Left ventricle myocardium superior (tissue), 1 donor: Measurements from ENCODE around the gene DNASE2. TPM values are rescaled to one million over a fixed set of nuclear protein-coding genes. Genes with fewer than 3 reads are reported as not detected.
A peak's percentile ranks its signal among the peaks of the same experiment; 100 is the strongest.
"Not testable (repeated sequence)": the region's sequence is repeated elsewhere in the genome, so short reads cannot be mapped to it uniquely, and the experiment has no call there.

ENCODE experiments used
- ATAC-seq: fragments of 200-7000 bp; cut with Tn5 transposase; one replicate; pipeline ENCODE4 v1.9.1; 2020; ENCODE audit warnings: mild to moderate bottlenecking, moderate library complexity
- DNase-seq: peaks from one replicate; pipeline ENCODE4 v3.0.0-alpha.2; 2020
- intact Hi-C: fragments of 100-400 bp; cut with micrococcal nuclease; formaldehyde crosslinking; loops from one replicate; pipeline ENCODE4 v1.11.0; 2022
- total RNA-seq: library from RNA; stranded (reverse); fragmentation: NEBNext Ultra II Directional; extraction: Animal tissue kit (Norgen Biotek cat#: 25700); gene quantifications from one replicate; pipeline ENCODE4 v1.2.1, GENCODE V29; 2021
- donor health status: DM: no; HTN: yes; CAD: no; lungs with severe emphysema.

Gene DNASE2
- total RNA-seq, 1 donor from 2014 or later = 19.2 TPM

DNA sequence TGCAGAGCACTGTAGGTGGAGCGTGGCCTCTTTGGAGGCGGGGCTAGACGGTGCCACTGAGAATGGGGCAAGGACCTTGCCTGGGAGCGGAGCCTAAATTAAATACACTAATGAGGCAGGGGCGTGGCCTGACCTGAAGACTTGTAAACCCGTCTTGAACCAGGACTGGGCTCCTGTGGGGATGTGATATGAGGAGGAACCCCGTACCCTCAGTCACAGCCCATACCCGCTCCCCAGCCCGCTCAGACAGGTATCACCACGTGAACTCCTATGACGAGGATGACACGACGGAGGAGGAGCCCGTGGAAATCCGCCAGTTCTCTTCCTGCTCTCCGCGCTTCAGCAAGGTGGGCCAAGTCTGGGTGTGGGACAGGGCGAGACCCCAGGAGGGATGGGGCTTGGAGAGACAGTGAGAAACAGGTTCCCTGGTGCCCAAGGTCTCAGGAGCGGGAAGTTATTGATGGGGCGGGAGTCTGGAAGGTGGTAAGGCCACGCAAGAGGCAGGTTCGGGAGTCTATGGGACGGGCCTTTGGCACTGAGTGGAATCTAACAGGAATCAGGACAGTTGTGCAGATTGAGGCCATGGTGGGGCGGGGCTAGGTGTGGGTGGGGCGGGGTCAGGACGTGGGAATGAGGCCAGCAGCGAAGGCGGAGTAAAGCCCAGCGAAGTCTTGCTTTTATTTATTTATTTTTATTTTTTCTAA, 14.7 kb downstream of the DNASE2 start:
- DNase-seq (no peak), ATAC-seq (no peak)
- intact Hi-C loops = no loop called here

DNA sequence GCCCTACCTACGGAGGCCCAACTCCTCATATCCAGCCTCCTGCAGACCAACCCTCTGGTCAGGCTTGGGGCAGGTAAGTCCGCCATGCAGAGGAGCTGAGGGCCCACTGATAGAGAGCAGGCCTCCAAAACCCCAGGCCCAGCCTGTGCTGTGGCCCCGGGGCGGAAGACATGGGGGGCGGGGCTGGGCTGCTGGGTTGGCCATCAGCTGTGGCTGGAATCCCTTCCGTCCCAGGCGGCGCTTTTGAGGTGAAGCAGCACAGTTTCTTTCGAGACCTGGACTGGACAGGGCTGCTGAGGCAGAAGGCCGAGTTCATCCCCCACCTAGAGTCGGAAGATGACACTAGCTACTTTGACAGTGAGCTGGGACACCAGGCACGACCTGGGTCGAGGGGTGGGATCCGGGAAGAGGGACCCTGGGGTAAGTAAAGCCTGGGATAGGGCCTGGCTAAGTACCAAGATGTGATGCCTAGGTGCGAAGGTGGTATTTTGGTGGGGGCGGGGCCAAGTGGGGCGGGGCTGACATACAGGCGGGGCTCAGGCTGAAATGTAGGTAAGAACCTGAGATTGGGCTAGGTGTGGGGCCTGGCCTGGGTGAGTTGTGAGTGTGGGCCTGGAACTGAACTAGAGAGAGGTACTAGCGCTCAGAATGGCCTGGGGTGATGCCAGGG, 15.4 kb downstream of the DNASE2 start:
- no peak for ATAC-seq
- intact Hi-C loops = no loop called here
- DNase-seq = no peak

DNA sequence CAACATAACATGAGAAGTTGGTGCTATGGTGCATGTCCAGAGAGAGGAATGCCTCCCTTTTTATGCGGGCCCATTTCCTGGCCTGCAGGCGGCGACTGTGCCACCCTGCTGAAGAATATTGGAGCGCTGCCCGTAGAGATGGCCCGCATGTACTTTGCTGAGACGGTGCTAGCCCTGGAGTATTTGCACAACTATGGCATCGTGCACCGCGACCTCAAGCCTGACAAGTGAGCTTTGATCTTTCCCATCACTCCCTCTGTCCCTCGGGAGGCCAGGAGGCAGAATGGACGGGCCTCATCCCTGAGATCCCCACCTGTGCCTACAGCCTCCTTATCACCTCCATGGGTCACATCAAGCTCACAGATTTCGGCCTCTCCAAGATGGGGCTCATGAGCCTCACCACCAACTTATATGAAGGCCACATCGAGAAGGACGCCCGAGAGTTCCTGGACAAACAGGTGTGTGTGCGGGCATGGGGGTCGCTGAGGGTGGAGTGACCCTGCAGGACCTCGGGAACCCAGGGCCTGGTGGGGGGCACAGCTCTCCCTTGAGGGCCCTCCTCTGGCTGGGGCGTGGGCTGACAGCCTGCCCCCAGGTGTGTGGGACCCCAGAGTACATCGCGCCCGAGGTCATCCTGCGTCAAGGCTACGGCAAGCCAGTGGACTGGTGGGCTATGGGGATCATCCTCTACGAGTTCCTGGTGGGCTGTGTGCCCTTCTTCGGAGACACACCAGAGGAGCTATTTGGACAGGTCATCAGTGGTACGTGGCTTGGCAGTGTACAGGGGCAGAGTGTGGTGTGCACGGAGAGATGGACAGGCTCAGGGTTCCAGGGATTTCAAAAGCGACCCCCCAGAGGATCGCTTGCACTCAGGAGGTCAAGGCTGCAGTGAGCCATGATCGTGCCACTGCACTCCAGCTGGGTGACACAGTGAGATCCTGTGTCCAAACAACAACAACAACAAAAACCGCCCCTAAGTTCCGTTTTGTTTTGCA, 16.2 kb downstream of the DNASE2 start:
- no peak for ATAC-seq
- DNase-seq = no peak
- intact Hi-C loops = no loop called here

DNA sequence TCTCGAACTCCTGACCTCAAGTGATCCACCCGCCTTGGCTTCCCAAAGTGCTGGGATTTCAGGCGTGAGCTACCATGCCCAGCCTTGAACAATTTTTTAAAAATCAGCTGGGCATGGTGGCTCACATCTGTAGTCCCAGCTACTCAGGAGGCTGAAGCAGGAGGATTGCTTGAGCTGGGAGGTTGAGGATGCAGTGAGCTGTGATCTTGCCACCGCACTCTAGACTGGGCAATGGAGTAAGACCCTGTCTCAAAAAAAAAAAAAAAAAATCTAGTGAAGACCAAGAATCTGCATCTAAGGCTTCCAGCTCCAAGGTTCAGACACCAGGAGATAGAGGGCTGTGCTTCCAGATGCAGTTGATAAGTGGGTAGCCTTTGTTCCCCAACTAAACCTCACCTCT, 17.1 kb downstream of the DNASE2 start:
- DNase-seq (no peak), ATAC-seq (no peak)
- intact Hi-C loops = no loop called here

- intact Hi-C loops = no loop called here
- ATAC-seq (no peak), DNase-seq (no peak)
These were observed 21.7 kb downstream of the DNASE2 start for GRCh38 chr19:12859546-12859945.

DNA sequence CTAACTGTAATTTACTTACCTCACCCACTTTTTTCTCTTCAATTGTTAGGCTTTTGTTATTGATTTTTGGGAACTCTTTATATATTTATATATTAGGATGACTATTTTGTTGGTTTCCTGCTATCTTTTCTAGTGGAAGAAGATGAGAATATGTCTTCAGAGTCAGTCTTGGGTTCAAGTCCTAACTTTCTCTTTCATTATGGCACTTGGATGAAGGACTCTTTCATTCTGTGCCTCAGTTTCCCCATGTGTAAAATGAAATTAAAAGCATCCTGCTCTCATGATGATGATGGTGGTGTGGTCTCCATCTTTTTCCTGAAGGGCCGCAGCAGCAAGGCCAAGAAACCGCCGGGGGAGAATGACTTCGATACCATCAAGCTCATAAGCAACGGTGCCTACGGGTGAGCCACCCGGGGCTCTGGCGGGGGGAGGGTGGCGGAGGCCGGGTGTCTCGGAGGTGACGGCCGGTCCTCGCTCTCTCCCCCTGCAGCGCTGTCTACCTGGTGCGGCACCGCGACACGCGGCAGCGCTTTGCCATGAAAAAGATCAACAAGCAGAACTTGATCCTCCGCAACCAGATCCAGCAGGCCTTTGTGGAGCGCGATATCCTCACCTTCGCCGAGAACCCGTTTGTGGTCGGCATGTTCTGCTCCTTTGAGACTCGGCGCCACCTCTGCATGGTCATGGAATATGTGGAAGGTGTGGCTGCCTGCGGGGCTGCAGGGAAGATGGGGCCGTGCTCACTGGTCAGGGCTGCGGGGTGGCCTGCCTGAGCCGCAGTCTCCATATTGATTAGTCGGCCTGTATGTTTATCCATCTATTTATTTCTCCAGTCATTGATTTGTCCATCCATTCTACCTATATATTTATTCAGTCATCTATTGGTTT, 23.0 kb downstream of the DNASE2 start:
- no peak for DNase-seq
- ATAC-seq = no peak
- intact Hi-C loops = no loop called here

GRCh38 chr19:12856653-12857052, 24.6 kb downstream of the DNASE2 start:
- DNase-seq (no peak), ATAC-seq (no peak)
- intact Hi-C loops = no loop called here

GRCh38 chr19:12847159-12848139, 33.8 kb downstream of the DNASE2 start:
- intact Hi-C loops = loop anchor here (10.0 kb wide), 1 partner anchor 83 kb away; no protein-coding TSS in a partner anchor
- DNase-seq (peak; percentile 92), ATAC-seq (peak; percentile 99)

DNA sequence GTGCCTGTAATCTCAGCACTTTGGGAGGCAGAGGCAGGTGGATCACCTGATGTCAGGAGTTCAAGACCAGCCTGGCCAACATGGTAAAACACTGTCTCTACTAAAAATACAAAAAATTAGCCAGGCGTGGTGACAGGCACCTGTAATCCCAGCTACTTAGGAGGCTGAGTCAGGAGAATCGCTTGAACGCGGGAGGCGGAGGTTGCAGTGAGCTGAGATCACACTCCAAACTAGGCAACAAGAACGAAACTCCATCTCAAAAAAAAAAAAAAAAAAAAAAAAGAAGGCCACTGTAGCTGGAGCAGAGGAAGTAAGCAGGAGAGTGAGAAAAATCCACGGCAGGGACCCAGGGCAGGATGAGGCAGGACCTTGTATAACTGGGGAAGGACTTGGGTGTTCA, 34.6 kb downstream of the DNASE2 start:
- not testable (repeated sequence) for DNase-seq, ATAC-seq
- intact Hi-C loops = loop anchor here (10.0 kb wide), 1 partner anchor 82 kb away; no protein-coding TSS in a partner anchor

GRCh38 chr19:12843999-12844732, 37.1 kb downstream of the DNASE2 start:
- no peak for DNase-seq
- no peak for ATAC-seq
- intact Hi-C loops = loop anchor here (10.0 kb wide), 1 partner anchor 79 kb away; no protein-coding TSS in a partner anchor

DNA sequence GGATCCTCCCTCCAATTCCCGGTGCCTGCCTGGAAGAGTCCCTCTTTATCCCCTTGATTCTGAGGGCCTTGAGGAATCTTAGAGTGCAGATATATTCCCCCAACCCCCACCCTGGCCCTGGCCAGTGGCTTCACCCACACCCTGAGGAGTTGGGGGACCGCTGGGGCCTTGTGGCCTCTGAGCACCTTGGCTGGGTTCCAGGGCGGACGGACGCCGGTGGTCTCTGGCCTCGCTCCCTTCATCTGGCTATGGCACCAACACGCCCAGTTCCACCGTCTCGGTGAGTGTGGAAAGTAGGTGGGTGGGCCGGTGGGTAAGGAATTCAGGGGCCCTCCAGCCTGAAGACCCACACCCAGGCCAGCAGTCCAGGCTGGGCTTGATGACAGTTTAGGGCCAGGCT, 37.9 kb downstream of the DNASE2 start:
- intact Hi-C loops = loop anchor here (10.0 kb wide), 1 partner anchor 79 kb away; no protein-coding TSS in a partner anchor
- ATAC-seq (no peak), DNase-seq (no peak)

DNA sequence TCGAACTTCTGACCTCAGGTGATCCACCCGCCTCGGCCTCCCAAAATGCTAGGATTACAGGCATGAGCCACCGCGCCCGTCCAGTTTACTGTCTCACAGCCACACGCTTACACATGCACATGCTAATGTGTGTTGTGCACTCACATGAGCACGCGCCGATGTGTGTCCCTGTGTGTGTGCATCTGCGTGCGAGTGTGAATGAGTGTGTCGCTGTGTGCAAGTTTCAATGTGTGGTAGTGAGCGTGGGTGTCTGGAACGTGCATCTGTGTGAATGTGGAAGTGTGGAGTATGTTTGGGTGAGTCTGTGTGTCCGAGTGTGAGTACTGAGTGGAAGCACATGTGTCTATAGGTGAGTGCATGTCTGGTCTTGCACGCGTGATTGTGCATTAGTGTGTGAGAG, 38.7 kb downstream of the DNASE2 start:
- no peak for ATAC-seq
- no peak for DNase-seq
- intact Hi-C loops = loop anchor here (10.0 kb wide), 1 partner anchor 78 kb away; no protein-coding TSS in a partner anchor

DNA sequence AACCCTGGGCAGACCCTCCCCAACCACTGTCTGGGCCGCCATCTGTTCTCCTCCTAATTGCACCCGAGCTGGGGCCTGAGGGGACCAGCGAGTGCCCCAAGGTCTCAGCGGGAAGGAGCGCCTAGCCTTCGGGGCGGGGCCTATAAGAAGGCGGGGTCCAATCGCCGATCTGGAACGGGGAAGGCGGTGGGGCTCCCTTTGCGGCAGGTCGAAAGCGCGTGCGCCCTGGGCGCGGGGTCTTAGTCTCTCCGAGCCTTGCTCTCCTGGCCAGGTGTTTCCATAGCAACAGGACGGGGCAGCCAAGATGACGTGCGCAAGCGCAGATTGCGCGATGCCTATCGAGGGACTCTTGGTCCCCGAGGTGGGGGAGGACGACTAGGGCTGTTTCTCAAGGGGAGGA, 40.2 kb downstream of the DNASE2 start:
- no peak for ATAC-seq
- no peak for DNase-seq
- intact Hi-C loops = loop anchor here (10.0 kb wide), 1 partner anchor 76 kb away; no protein-coding TSS in a partner anchor

DNA sequence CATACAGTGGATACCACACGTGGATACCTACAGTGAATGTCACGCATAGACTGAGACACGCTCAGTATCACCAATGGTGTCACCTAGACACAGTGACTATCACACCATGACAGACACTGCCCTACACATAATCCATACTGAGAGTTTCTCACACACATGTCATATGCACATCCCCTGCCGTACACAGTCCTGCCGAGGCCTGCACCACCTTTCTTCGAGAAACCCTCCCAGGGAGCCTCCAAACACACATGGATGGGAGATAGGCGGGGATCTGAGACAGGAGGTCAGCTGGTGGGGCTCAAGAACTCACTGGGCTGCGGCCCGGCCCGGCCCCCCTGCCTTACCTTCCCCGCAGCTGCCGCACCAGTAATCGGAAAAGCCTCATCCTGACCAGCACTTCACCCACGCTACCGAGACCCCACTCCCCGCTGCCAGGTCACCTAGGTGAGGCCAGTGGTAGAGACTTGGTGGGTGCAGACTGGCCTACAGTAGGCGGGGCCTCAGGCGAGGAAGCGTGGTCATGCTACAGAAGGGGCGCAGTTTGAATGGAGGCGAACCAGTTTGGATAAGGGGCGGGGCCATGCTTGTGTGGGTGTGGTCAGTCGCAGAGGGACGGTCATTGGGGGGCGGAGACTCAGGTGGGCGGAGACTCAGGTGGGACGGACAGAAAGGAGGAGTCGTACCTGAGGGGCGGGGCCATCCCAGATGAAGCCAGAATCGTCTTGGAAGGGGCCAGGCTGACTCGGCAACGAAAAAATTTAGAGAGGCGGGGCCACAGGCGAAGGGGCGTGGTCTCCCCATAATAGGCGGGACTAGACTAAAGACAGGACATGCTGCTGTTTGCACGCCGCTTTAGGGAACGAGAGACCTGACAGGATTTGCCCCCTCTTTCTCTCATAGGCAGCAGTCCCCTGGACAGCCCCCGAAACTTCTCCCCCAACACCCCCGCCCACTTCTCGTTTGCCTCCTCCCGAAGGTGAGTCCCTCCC, 40.9 kb downstream of the DNASE2 start:
- peak; percentile 60 for ATAC-seq
- intact Hi-C loops = loop anchor here (10.0 kb wide), 1 partner anchor 76 kb away; no protein-coding TSS in a partner anchor
- peak; percentile 50 for DNase-seq
